ENCODE results near the gene WDR18. TPM values are rescaled to one million over a fixed set of nuclear protein-coding genes. Genes with fewer than 3 reads are reported as not detected.
"Not testable (repeated sequence)": the region's sequence is repeated elsewhere in the genome, so short reads cannot be mapped to it uniquely, and the experiment has no call there.

WDR18 gene
- total RNA-seq, 1 donor from 2014 or later, result 60.0 TPM

GRCh38 chr19:956766-957440, 27.2 kb upstream of the WDR18 start:
- H3K9me3 Mint-ChIP-seq (ENCODE audit: unreplicated experiment), result no peaks in the 10 kb centered on the region
- H4K20me1 ChIP-seq (ENCODE audit: insufficient read depth, low read length), result peaks cover 51% of the 10 kb centered on the region
- no peak overlapping the region for H3K4me3 Mint-ChIP-seq (ENCODE audit: unreplicated experiment)
- H3K27me3 ChIP-seq (ENCODE audit: insufficient read depth, low read length), result no peaks in the 10 kb centered on the region
- peaks cover 26% of the 10 kb centered on the region for H3K4me1 ChIP-seq (ENCODE audit: insufficient read depth, low read length)
- no peak for FAIRE-seq
- peaks cover 6% of the 10 kb centered on the region for H3K4me1 Mint-ChIP-seq (ENCODE audit: low read depth, unreplicated experiment)
- DNase-seq (ENCODE audit: low read depth), result peak; percentile 52
- peaks cover 9% of the 10 kb centered on the region for H3K36me3 Mint-ChIP-seq (ENCODE audit: low read depth, unreplicated experiment)
- no peaks in the 10 kb centered on the region for H3K36me3 ChIP-seq (ENCODE audit: insufficient read depth, low read length)
- H3K27me3 Mint-ChIP-seq (ENCODE audit: low read depth, unreplicated experiment), result no peaks in the 10 kb centered on the region
- no peak overlapping the region for H3K9ac ChIP-seq (ENCODE audit: low read length)
- H3K4me3 ChIP-seq (ENCODE audit: insufficient read depth, low read depth, low read length), result no peak overlapping the region
- peak overlapping the region; percentile 19 for H3K4me2 ChIP-seq (ENCODE audit: low read length)
- TF ChIP-seq CTCF (IDR thresholded peaks at IDR 0.05; ENCODE audit: insufficient read depth, low read depth, low read length), result no peak
- TF ChIP-seq EZH2 (IDR thresholded peaks at IDR 0.05; ENCODE audit: insufficient read depth, low read length), result no peak
- H3K79me2 ChIP-seq (ENCODE audit: insufficient read depth, low read length), result peaks cover 49% of the 10 kb centered on the region
- peak overlapping the region; percentile 13 for H3K27ac ChIP-seq (ENCODE audit: low read depth, low read length)
- peak overlapping the region; percentile 58 for H3K27ac Mint-ChIP-seq (ENCODE audit: unreplicated experiment)
- no peaks in the 10 kb centered on the region for H3K9me3 ChIP-seq (ENCODE audit: insufficient read depth, low read depth, low read length)
- no peak overlapping the region for H2AFZ ChIP-seq (ENCODE audit: low read depth, low read length)

GRCh38 chr19:957578-957977, 26.6 kb upstream of the WDR18 start:
- FAIRE-seq; H3K4me2 ChIP-seq (ENCODE audit: low read length); H3K9ac ChIP-seq (ENCODE audit: low read length); H3K27me3 ChIP-seq (ENCODE audit: insufficient read depth, low read length); DNase-seq (ENCODE audit: low read depth); H2AFZ ChIP-seq (ENCODE audit: low read depth, low read length); H3K9me3 Mint-ChIP-seq (ENCODE audit: unreplicated experiment); H3K36me3 Mint-ChIP-seq (ENCODE audit: low read depth, unreplicated experiment); H3K4me3 ChIP-seq (ENCODE audit: insufficient read depth, low read depth, low read length); H3K36me3 ChIP-seq (ENCODE audit: insufficient read depth, low read length); H3K9me3 ChIP-seq (ENCODE audit: insufficient read depth, low read depth, low read length); H3K27me3 Mint-ChIP-seq (ENCODE audit: low read depth, unreplicated experiment); H3K27ac ChIP-seq (ENCODE audit: low read depth, low read length); H3K4me3 Mint-ChIP-seq (ENCODE audit: unreplicated experiment): not testable (repeated sequence)
- H3K4me1 ChIP-seq (ENCODE audit: insufficient read depth, low read length), result peaks cover 21% of the 10 kb centered on the region
- H3K27ac Mint-ChIP-seq (ENCODE audit: unreplicated experiment), result peak overlapping the region; percentile 58
- peaks cover 51% of the 10 kb centered on the region for H4K20me1 ChIP-seq (ENCODE audit: insufficient read depth, low read length)
- peaks cover 46% of the 10 kb centered on the region for H3K79me2 ChIP-seq (ENCODE audit: insufficient read depth, low read length)
- H3K4me1 Mint-ChIP-seq (ENCODE audit: low read depth, unreplicated experiment), result peaks cover 10% of the 10 kb centered on the region

GRCh38 chr19:958967-959855, 24.9 kb upstream of the WDR18 start:
- Histone ChIP-seq H3K27me3 (ENCODE audit: insufficient read depth, low read length) (no peaks in the 10 kb centered on the region), H3K36me3 (ENCODE audit: insufficient read depth, low read length) (no peaks in the 10 kb centered on the region), H3K79me2 (ENCODE audit: insufficient read depth, low read length) (peaks cover 31% of the 10 kb centered on the region), H3K4me3 (ENCODE audit: insufficient read depth, low read depth, low read length) (no peak overlapping the region), H4K20me1 (ENCODE audit: insufficient read depth, low read length) (peaks cover 48% of the 10 kb centered on the region), H3K9ac (ENCODE audit: low read length) (no peak overlapping the region), H3K4me2 (ENCODE audit: low read length) (no peak overlapping the region), H2AFZ (ENCODE audit: low read depth, low read length) (no peak overlapping the region), H3K9me3 (ENCODE audit: insufficient read depth, low read depth, low read length) (no peaks in the 10 kb centered on the region), H3K4me1 (ENCODE audit: insufficient read depth, low read length) (peaks cover 9% of the 10 kb centered on the region), H3K27ac (ENCODE audit: low read depth, low read length) (no peak overlapping the region)
- Mint-ChIP-seq H3K36me3 (ENCODE audit: low read depth, unreplicated experiment) (peaks cover 10% of the 10 kb centered on the region), H3K9me3 (ENCODE audit: unreplicated experiment) (no peaks in the 10 kb centered on the region), H3K27me3 (ENCODE audit: low read depth, unreplicated experiment) (no peaks in the 10 kb centered on the region), H3K4me1 (ENCODE audit: low read depth, unreplicated experiment) (peaks cover 11% of the 10 kb centered on the region), H3K27ac (ENCODE audit: unreplicated experiment) (peak overlapping the region; percentile 62), H3K4me3 (ENCODE audit: unreplicated experiment) (peak overlapping the region; percentile 45)
- no peak for FAIRE-seq
- peak; percentile 57 for DNase-seq (ENCODE audit: low read depth)
- no peak for TF ChIP-seq CTCF (IDR thresholded peaks at IDR 0.05; ENCODE audit: insufficient read depth, low read depth, low read length)
- no peak for TF ChIP-seq EZH2 (IDR thresholded peaks at IDR 0.05; ENCODE audit: insufficient read depth, low read length)
